K562 (cell line): ENCODE data around the gene CRADD. TPM values are rescaled to one million over a fixed set of nuclear protein-coding genes. Genes with fewer than 3 reads are reported as not detected.

Experiments
- ATF7 ChIP-seq: fragments of 450-650 bp; IDR thresholded peaks from 2 replicates; pipeline ENCODE4 v1.7.1; 2014; ENCODE audit warnings: mild to moderate bottlenecking, moderate library complexity
- BACH1 ChIP-seq: fragments of 200-800 bp; sonication (Bioruptor generic); IDR thresholded peaks from 2 replicates; pipeline ENCODE4 v1.6.1; 2016; ENCODE audit warnings: missing genetic modification characterization, missing compliant biosample characterization
- EP300 ChIP-seq: IDR thresholded peaks from 2 replicates; pipeline ENCODE4 v1.6.1; 2012; ENCODE audit warnings: low read length, improper control_type of control experiment
- NONO ChIP-seq, 2 experiments: fragments of 200-400 bp in 1 of 2; fragments of 450-650 bp in 1 of 2; formaldehyde crosslinking in 1 of 2; IDR thresholded peaks; 2 replicates each; pipeline ENCODE4 v1.6.1; 2017; ENCODE audit warnings: low read depth in 2 of 2, mild to moderate bottlenecking in 2 of 2, moderate library complexity in 2 of 2, low read length in 1 of 2
- SIN3B ChIP-seq: fragments of 450-650 bp; IDR thresholded peaks from 2 replicates; pipeline ENCODE4 v1.6.1; 2017; ENCODE audit warnings: low read depth, mild to moderate bottlenecking, moderate library complexity
- SMAD1 ChIP-seq: fragments of 150-350 bp; IDR thresholded peaks from 2 replicates; pipeline ENCODE4 v1.6.1; 2014; ENCODE audit warnings: low read length, low read depth; ENCODE audit not compliant: partially characterized antibody
- SMAD4 ChIP-seq: fragments of 250-450 bp; sonication (Bioruptor Pico); conservative IDR thresholded peaks from 2 replicates; pipeline ENCODE4 v1.8.0; 2021; ENCODE audit warnings: inconsistent platforms, mild to moderate bottlenecking, moderate library complexity
- TAF7 ChIP-seq: fragments of 450-650 bp; IDR thresholded peaks from 2 replicates; pipeline ENCODE4 v1.6.1; 2016; ENCODE audit warnings: missing genetic modification characterization, missing compliant biosample characterization
- TRIM24 ChIP-seq, 2 experiments: fragments of 450-650 bp; IDR thresholded peaks; 2 replicates each; pipeline ENCODE4 v1.6.1; 2016
- ZC3H4 ChIP-seq: sonication (generic); formaldehyde crosslinking; IDR thresholded peaks from 2 replicates; pipeline ENCODE4 v1.9.0; 2021; ENCODE audit warnings: missing genetic modification reagents, borderline replicate concordance
- ZFP36 ChIP-seq: fragments of 150-350 bp; IDR thresholded peaks from 2 replicates; pipeline ENCODE4 v1.6.1; 2018; ENCODE audit warnings: low read length, low read depth; ENCODE audit not compliant: partially characterized antibody
- polyA plus RNA-seq, 8 experiments: library from polyadenylated mRNA; depleted of rRNA in 4 of 8; stranded (reverse) in 5 of 8; unstranded in 3 of 8; fragments of >200 nt; fragmentation: Nextera tagmentation in 2 of 8; fragmentation: Illumina TruSeq in 1 of 8; extraction: Ambion mirVana in 2 of 8; extraction: Trizol in 1 of 8; gene quantifications; 2 replicates each; pipeline versions ENCODE4 v1.2.1 to v1.2.3, GENCODE V29; 2011 to 2014; ENCODE audit warnings: inconsistent platforms in 1 of 8, missing spikeins in 1 of 8
- total RNA-seq, 7 experiments: library from RNA; depleted of rRNA in 6 of 7; stranded (reverse); fragments of >200 nt in 6 of 7; fragmentation: Illumina TruSeq in 2 of 7; extraction: Trizol in 2 of 7; gene quantifications; 2 replicates each; pipeline versions ENCODE4 v1.2.1 to v1.2.3, GENCODE V29; 2011 to 2021; ENCODE audit warnings: low replicate concordance in 1 of 7
- TF ChIP-seq, protein P1 (sequence below), 3 experiments: fragments of 200-800 bp in 1 of 3; fragments of 250-450 bp in 1 of 3; fragments of 450-650 bp in 1 of 3; sonication (Bioruptor Pico) in 1 of 3; sonication (Bioruptor generic) in 1 of 3; formaldehyde crosslinking in 1 of 3; IDR thresholded peaks; 2 replicates each; pipeline versions ENCODE4 v1.6.1 to v1.8.0; 2016 to 2022; ENCODE audit warnings: mild to moderate bottlenecking in 2 of 3, missing genetic modification characterization in 2 of 3, missing compliant biosample characterization in 1 of 3, moderate library complexity in 1 of 3
- TF ChIP-seq, protein P2 (sequence below): fragments of 250-450 bp; sonication (Bioruptor Pico); IDR thresholded peaks from 2 replicates; pipeline ENCODE4 v1.5.0; 2021; ENCODE audit warnings: mild to moderate bottlenecking, borderline replicate concordance
- TF ChIP-seq, protein P3 (sequence below): fragments of 250-450 bp; sonication (Bioruptor Pico); IDR thresholded peaks from 2 replicates; pipeline ENCODE4 v1.4.0; 2020

CRADD gene
- total and polyA plus RNA-seq, 9 of the 15 experiments (the other 6 are each of a cell fraction or from before 2014, with no cell fraction given): 20.5 to 41.1 (median 25.9) TPM

DNA sequence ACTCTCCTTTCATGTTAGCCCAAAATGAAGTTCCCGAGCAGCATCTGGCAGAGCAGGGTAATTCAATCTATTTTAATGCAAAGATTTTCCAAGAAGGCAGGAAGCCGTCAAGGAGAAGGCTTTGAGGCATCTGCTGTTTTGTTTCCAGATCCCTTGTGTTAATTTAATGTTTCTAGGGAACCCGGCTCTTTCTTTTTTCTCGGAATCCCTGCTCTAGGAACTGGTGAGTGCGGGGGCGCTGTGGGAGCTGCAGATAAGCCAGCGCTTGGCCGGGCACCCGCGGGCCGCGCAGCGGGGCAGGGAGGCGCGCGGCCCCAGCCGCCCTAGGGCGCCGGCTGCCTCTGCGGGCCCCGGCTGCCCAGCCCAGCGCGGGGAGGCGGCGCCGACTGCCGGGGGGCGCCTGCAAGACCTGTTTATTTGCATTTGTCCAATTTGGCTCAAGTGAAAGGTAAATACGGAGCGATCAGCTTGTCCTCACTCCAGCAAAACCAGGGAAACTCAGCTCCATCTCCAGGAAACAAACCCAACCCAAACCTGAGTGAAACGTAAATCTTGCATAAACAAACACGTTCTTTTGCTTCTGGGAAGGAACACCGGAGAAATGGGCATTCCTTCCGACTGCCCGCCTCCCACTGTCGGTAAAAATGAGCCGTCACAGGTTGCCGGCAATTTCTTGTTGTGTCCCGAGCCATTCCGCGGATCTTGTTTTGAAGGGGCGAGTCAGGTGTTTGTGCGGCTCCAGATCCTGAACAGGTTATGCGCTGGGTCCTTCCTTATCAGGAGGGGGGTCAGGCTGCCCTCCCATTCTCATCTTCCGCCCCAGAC lies 65.1 kb downstream of the CRADD start (continued):
- TF ChIP-seq, protein P1, sequence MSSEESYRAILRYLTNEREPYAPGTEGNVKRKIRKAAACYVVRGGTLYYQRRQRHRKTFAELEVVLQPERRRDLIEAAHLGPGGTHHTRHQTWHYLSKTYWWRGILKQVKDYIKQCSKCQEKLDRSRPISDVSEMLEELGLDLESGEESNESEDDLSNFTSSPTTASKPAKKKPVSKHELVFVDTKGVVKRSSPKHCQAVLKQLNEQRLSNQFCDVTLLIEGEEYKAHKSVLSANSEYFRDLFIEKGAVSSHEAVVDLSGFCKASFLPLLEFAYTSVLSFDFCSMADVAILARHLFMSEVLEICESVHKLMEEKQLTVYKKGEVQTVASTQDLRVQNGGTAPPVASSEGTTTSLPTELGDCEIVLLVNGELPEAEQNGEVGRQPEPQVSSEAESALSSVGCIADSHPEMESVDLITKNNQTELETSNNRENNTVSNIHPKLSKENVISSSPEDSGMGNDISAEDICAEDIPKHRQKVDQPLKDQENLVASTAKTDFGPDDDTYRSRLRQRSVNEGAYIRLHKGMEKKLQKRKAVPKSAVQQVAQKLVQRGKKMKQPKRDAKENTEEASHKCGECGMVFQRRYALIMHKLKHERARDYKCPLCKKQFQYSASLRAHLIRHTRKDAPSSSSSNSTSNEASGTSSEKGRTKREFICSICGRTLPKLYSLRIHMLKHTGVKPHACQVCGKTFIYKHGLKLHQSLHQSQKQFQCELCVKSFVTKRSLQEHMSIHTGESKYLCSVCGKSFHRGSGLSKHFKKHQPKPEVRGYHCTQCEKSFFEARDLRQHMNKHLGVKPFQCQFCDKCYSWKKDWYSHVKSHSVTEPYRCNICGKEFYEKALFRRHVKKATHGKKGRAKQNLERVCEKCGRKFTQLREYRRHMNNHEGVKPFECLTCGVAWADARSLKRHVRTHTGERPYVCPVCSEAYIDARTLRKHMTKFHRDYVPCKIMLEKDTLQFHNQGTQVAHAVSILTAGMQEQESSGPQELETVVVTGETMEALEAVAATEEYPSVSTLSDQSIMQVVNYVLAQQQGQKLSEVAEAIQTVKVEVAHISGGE (CRISPR knock-in tag; IDR thresholded peaks at IDR 0.05): peak in 1 of 3 experiments; percentile 14; a peak in 1 of 6 replicates
- TF ChIP-seq, protein P2, sequence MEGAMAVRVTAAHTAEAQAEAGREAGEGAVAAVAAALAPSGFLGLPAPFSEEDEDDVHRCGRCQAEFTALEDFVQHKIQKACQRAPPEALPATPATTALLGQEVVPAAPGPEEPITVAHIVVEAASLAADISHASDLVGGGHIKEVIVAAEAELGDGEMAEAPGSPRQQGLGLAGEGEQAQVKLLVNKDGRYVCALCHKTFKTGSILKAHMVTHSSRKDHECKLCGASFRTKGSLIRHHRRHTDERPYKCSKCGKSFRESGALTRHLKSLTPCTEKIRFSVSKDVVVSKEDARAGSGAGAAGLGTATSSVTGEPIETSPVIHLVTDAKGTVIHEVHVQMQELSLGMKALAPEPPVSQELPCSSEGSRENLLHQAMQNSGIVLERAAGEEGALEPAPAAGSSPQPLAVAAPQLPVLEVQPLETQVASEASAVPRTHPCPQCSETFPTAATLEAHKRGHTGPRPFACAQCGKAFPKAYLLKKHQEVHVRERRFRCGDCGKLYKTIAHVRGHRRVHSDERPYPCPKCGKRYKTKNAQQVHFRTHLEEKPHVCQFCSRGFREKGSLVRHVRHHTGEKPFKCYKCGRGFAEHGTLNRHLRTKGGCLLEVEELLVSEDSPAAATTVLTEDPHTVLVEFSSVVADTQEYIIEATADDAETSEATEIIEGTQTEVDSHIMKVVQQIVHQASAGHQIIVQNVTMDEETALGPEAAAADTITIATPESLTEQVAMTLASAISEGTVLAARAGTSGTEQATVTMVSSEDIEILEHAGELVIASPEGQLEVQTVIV (CRISPR knock-in tag): no peak
- TF ChIP-seq TAF7 (tag) (peak; percentile 29; the same call in 1 of the 2 replicates), EP300 (peak; percentile 95), NONO (IDR thresholded peaks at IDR 0.05; ENCODE audit: low read depth in 2 of 2, low read length in 1 of 2) (peak in 1 of 2 experiments; percentile 91; a peak in 2 of 4 replicates), ZC3H4 (no peak), TRIM24 (IDR thresholded peaks at IDR 0.05) (peak in 1 of 2 experiments; percentile 54; a peak in 1 of 4 replicates), SMAD1 (peak; percentile 67), SMAD4 (CRISPR knock-in tag) (peak; percentile 97), ZFP36 (no peak), ATF7 (peak; percentile 34; the same call in 1 of the 2 replicates), BACH1 (0 out of 2 replicates have a peak, but pooled peaks have one; percentile 32), SIN3B (0 out of 2 replicates have a peak, but pooled peaks have one; percentile 39)
- TF ChIP-seq, protein P3, sequence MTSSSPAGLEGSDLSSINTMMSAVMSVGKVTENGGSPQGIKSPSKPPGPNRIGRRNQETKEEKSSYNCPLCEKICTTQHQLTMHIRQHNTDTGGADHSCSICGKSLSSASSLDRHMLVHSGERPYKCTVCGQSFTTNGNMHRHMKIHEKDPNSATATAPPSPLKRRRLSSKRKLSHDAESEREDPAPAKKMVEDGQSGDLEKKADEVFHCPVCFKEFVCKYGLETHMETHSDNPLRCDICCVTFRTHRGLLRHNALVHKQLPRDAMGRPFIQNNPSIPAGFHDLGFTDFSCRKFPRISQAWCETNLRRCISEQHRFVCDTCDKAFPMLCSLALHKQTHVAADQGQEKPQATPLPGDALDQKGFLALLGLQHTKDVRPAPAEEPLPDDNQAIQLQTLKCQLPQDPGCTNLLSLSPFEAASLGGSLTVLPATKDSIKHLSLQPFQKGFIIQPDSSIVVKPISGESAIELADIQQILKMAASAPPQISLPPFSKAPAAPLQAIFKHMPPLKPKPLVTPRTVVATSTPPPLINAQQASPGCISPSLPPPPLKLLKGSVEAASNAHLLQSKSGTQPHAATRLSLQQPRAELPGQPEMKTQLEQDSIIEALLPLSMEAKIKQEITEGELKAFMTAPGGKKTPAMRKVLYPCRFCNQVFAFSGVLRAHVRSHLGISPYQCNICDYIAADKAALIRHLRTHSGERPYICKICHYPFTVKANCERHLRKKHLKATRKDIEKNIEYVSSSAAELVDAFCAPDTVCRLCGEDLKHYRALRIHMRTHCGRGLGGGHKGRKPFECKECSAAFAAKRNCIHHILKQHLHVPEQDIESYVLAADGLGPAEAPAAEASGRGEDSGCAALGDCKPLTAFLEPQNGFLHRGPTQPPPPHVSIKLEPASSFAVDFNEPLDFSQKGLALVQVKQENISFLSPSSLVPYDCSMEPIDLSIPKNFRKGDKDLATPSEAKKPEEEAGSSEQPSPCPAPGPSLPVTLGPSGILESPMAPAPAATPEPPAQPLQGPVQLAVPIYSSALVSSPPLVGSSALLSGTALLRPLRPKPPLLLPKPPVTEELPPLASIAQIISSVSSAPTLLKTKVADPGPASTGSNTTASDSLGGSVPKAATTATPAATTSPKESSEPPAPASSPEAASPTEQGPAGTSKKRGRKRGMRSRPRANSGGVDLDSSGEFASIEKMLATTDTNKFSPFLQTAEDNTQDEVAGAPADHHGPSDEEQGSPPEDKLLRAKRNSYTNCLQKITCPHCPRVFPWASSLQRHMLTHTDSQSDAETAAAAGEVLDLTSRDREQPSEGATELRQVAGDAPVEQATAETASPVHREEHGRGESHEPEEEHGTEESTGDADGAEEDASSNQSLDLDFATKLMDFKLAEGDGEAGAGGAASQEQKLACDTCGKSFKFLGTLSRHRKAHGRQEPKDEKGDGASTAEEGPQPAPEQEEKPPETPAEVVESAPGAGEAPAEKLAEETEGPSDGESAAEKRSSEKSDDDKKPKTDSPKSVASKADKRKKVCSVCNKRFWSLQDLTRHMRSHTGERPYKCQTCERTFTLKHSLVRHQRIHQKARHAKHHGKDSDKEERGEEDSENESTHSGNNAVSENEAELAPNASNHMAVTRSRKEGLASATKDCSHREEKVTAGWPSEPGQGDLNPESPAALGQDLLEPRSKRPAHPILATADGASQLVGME (CRISPR knock-in tag): no peak
